ENCODE measurements around the gene MGRN1. TPM values are rescaled to one million over a fixed set of nuclear protein-coding genes. Genes with fewer than 3 reads are reported as not detected.

The MGRN1 gene
- polyA plus RNA-seq, 1 donor from 2014 or later, result 35.9 TPM

GRCh38 chr16:4654011-4654963, 29.7 kb downstream of the MGRN1 start:
- no peaks in the 10 kb centered on the region for H3K36me3 ChIP-seq (ENCODE audit: insufficient read depth, low read length)
- no peaks in the 10 kb centered on the region for H3F3A ChIP-seq (ENCODE audit: insufficient read depth, low read length, poor library complexity, severe bottlenecking)
- H3K9ac ChIP-seq (ENCODE audit: low read length), result no peak overlapping the region
- TF ChIP-seq POLR2AphosphoS5 (IDR thresholded peaks at IDR 0.05) (no peak), TAF1 (IDR thresholded peaks at IDR 0.05; ENCODE audit: low read depth) (no peak), EZH2 (IDR thresholded peaks at IDR 0.05; ENCODE audit: borderline replicate concordance, insufficient read depth, low read length, poor library complexity, severe bottlenecking) (no peak), MXI1 (conservative IDR thresholded peaks at IDR 0.05; ENCODE audit: poor library complexity, severe bottlenecking) (no peak), SMC3 (conservative IDR thresholded peaks at IDR 0.05; ENCODE audit: poor library complexity) (no peak), CTCF (IDR thresholded peaks at IDR 0.05; ENCODE audit: poor library complexity, severe bottlenecking) (no peak)
- TF ChIP-seq, protein P1, sequence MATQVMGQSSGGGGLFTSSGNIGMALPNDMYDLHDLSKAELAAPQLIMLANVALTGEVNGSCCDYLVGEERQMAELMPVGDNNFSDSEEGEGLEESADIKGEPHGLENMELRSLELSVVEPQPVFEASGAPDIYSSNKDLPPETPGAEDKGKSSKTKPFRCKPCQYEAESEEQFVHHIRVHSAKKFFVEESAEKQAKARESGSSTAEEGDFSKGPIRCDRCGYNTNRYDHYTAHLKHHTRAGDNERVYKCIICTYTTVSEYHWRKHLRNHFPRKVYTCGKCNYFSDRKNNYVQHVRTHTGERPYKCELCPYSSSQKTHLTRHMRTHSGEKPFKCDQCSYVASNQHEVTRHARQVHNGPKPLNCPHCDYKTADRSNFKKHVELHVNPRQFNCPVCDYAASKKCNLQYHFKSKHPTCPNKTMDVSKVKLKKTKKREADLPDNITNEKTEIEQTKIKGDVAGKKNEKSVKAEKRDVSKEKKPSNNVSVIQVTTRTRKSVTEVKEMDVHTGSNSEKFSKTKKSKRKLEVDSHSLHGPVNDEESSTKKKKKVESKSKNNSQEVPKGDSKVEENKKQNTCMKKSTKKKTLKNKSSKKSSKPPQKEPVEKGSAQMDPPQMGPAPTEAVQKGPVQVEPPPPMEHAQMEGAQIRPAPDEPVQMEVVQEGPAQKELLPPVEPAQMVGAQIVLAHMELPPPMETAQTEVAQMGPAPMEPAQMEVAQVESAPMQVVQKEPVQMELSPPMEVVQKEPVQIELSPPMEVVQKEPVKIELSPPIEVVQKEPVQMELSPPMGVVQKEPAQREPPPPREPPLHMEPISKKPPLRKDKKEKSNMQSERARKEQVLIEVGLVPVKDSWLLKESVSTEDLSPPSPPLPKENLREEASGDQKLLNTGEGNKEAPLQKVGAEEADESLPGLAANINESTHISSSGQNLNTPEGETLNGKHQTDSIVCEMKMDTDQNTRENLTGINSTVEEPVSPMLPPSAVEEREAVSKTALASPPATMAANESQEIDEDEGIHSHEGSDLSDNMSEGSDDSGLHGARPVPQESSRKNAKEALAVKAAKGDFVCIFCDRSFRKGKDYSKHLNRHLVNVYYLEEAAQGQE (IDR thresholded peaks at IDR 0.05; ENCODE audit: borderline replicate concordance), result no peak
- no peaks in the 10 kb centered on the region for H4K20me1 ChIP-seq (ENCODE audit: insufficient read depth)
- H3K4me3 ChIP-seq (ENCODE audit: low read length), result no peak overlapping the region
- H3K4me2 ChIP-seq (ENCODE audit: low read length), result no peak overlapping the region
- H3K27me3 ChIP-seq (ENCODE audit: insufficient read depth, low read depth, low read length), result no peaks in the 10 kb centered on the region
- H3K27ac ChIP-seq (ENCODE audit: low read length), result no peak overlapping the region
- H3K9me3 ChIP-seq (ENCODE audit: low read length), result no peaks in the 10 kb centered on the region
- H3K79me2 ChIP-seq (replicated peaks; ENCODE audit: insufficient read depth, low read length), result no peaks in the 10 kb centered on the region
- no peaks in the 10 kb centered on the region for H3K9me2 ChIP-seq (ENCODE audit: insufficient read depth, low read length)
- no peak overlapping the region for H2AFZ ChIP-seq (ENCODE audit: low read depth, low read length)

GRCh38 chr16:4654964-4655590, 30.5 kb downstream of the MGRN1 start:
- Histone ChIP-seq H3K27ac (ENCODE audit: low read length) (no peak overlapping the region), H4K20me1 (ENCODE audit: insufficient read depth) (no peaks in the 10 kb centered on the region), H3F3A (ENCODE audit: insufficient read depth, low read length, poor library complexity, severe bottlenecking) (no peaks in the 10 kb centered on the region), H3K9me3 (ENCODE audit: low read length) (no peaks in the 10 kb centered on the region), H2AFZ (ENCODE audit: low read depth, low read length) (no peak overlapping the region), H3K9ac (ENCODE audit: low read length) (no peak overlapping the region), H3K9me2 (ENCODE audit: insufficient read depth, low read length) (no peaks in the 10 kb centered on the region), H3K27me3 (ENCODE audit: insufficient read depth, low read depth, low read length) (no peaks in the 10 kb centered on the region), H3K79me2 (replicated peaks; ENCODE audit: insufficient read depth, low read length) (no peaks in the 10 kb centered on the region), H3K4me2 (ENCODE audit: low read length) (no peak overlapping the region), H3K36me3 (ENCODE audit: insufficient read depth, low read length) (no peaks in the 10 kb centered on the region), H3K4me3 (ENCODE audit: low read length) (no peak overlapping the region)
- no peak for TF ChIP-seq EZH2 (IDR thresholded peaks at IDR 0.05; ENCODE audit: borderline replicate concordance, insufficient read depth, low read length, poor library complexity, severe bottlenecking)

All from neural cell (in vitro differentiated cells).